WERI-Rb-1 (cell line): ENCODE results near the gene PROKR1.

Experiments
- DNase-seq: peaks from one replicate; pipeline ENCODE4 v3.0.0-alpha.2; 2020
- H3K27ac ChIP-seq: fragments of 250-450 bp; sonication (Bioruptor Pico); 2 replicates; pipeline ENCODE4 v1.5.1; 2020; ENCODE audit warnings: mild to moderate bottlenecking, moderate library complexity
- H3K27me3 ChIP-seq: fragments of 250-450 bp; sonication (Bioruptor Pico); 2 replicates; pipeline ENCODE4 v1.5.1; 2021; ENCODE audit warnings: mild to moderate bottlenecking, low read depth, moderate library complexity; ENCODE audit not compliant: insufficient read depth, severe bottlenecking
- H3K36me3 ChIP-seq: fragments of 250-450 bp; sonication (Bioruptor Pico); 2 replicates; pipeline ENCODE4 v1.5.1; 2020; ENCODE audit warnings: mild to moderate bottlenecking, moderate library complexity
- H3K4me3 ChIP-seq: 2 replicates; pipeline ENCODE4 v1.5.1; 2011; ENCODE audit warnings: low read depth, mild to moderate bottlenecking, control low read depth, low read length
- H3K9me3 ChIP-seq: fragments of 250-450 bp; sonication (Bioruptor Pico); 2 replicates; pipeline ENCODE4 v1.5.1; 2021; ENCODE audit warnings: mild to moderate bottlenecking, moderate library complexity; ENCODE audit not compliant: severe bottlenecking
- TF ChIP-seq, protein P1 (sequence below): IDR thresholded peaks from 2 replicates; pipeline ENCODE4 v1.5.1; 2011; ENCODE audit warnings: low read depth, mild to moderate bottlenecking, control low read depth, inconsistent platforms, low read length

The PROKR1 gene

DNA sequence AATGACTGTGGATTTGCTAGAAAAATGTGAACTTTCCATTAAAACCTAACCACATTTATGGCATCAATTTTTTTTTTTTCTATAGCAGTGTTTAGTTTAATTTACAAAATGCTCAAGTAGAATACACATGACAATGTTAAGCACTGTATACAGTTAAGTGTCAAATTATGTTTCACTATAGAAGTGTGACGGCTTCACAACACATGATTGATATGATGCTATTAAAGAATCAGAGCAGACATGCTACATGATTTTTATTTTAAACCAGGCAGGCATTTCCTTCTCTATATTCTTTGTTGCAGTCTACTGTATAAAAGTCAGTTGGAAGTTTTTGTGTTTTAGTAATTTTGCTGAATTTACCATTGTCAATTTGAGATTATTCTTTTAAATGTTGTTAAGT is 43.6 kb downstream of the PROKR1 start:
- no peaks in the 10 kb centered on the region for H3K36me3 ChIP-seq
- no peak overlapping the region for H3K27ac ChIP-seq
- no peak overlapping the region for H3K4me3 ChIP-seq
- TF ChIP-seq, protein P1, sequence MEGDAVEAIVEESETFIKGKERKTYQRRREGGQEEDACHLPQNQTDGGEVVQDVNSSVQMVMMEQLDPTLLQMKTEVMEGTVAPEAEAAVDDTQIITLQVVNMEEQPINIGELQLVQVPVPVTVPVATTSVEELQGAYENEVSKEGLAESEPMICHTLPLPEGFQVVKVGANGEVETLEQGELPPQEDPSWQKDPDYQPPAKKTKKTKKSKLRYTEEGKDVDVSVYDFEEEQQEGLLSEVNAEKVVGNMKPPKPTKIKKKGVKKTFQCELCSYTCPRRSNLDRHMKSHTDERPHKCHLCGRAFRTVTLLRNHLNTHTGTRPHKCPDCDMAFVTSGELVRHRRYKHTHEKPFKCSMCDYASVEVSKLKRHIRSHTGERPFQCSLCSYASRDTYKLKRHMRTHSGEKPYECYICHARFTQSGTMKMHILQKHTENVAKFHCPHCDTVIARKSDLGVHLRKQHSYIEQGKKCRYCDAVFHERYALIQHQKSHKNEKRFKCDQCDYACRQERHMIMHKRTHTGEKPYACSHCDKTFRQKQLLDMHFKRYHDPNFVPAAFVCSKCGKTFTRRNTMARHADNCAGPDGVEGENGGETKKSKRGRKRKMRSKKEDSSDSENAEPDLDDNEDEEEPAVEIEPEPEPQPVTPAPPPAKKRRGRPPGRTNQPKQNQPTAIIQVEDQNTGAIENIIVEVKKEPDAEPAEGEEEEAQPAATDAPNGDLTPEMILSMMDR = no peak
- H3K27me3 ChIP-seq = no peaks in the 10 kb centered on the region
- no peak for DNase-seq
- no peaks in the 10 kb centered on the region for H3K9me3 ChIP-seq

DNA sequence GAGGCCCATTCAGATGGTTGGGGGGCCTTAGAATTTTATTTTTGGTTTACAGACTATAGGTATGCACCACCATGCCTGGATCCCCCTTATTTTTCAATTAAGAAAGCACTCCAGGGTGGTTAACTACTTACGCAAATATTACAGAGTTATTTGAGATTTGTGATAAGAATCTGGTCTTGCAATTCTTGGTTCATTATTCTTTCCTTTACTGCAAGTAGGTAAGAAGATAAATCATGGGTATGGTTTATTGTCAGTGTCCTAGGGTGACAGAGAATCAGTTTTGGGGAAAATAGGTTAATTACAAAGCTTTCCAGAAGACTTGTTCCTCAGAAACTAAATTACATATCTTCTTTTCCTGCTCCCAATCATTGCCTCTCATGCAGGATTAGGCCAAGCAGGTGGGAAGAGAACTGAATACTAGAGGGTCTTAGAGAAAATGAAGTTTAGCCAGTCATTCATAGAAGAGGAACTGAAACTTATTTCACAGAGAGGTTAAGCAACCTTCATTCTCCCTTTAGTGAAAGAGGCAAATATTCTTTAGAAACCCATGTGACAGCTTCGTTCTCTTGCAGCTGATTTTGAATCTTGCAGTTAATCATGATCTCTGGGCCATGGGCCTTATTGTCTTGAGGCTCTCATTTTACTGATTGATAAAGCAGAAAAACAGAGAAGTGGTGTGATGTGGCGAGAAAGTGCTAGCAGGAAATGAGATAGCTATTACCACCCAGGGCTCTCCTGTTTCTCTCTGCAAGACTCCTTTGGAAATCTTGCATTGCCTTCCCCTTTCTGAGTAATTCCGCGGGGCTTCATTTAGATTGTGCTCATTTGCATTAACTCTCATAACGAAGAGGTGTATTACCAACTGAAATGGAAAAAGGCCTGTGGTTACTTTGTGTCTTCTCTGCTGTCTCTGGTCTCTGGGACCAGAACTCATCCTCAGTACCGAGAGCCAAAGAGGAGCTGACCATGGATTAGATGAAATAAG is 46.5 kb downstream of the PROKR1 start:
- Histone ChIP-seq H3K36me3 (no peaks in the 10 kb centered on the region), H3K27me3 (no peaks in the 10 kb centered on the region), H3K27ac (no peak overlapping the region), H3K9me3 (no peaks in the 10 kb centered on the region), H3K4me3 (no peak overlapping the region)
- DNase-seq = no peak
- TF ChIP-seq, protein P1 = no peak

DNA sequence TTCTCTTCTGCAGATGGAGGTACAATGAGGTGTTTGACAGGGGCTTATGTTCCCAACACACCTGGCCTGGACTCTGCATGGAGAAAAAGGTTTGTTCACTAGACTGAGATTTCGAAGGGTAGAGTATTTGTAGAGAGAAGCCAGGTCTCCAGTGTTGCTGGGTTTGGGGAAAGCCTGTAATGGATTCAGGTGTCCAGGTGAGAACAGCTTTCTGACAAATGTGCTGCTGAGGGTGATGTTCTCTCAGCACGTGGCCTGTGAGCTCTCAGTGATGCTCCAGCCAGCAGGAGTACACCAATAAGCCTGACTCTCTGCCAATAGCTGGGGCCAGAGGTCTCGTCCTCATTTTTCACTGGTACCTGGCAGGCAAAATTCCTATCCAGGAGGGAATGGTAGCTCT is 47.5 kb downstream of the PROKR1 start:
- Histone ChIP-seq H3K36me3 (no peaks in the 10 kb centered on the region), H3K27me3 (no peaks in the 10 kb centered on the region), H3K4me3 (no peak overlapping the region), H3K9me3 (no peaks in the 10 kb centered on the region), H3K27ac (no peak overlapping the region)
- TF ChIP-seq, protein P1 = no peak
- DNase-seq = no peak

DNA sequence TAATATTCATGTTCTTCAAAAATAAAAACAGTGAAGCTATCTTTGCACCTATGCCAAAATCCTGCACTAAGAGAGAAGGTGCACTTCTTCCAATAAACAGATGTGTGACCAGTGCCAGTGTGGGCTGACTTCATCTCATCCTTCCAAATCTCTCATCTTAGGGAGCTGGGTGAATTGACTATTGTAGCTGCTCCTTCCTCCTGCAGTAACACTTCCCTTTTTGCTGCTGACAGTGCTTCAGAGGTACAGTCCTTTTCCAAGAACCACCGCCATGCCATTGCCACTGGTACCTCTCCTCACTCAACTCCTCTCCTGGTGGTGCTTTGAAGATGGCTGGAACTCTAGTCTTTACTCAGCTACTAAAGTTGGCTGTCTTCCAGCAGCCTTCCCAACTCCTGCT is 49.1 kb downstream of the PROKR1 start:
- TF ChIP-seq, protein P1 = no peak
- H3K27ac ChIP-seq = no peak overlapping the region

DNA sequence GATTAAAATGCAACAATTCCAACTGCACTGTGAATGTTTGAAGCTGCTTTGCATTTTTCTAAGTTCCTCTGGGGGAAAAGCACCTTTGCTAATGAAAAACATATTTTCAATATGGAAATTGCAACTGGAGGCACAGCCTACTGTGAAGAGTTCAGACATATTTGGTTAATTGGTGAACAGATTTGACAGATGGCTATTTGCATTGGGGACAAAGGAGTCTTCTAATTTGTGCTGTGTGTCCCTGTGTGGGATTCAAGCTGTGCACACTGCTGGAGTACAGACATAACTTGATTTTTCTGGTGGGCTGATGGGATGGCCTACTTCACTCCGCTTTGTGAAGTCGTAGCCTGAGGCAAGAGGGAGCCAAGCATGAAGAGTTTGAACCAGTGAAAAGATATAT is 50.6 kb downstream of the PROKR1 start:
- Histone ChIP-seq H3K27me3 (no peaks in the 10 kb centered on the region), H3K9me3 (no peaks in the 10 kb centered on the region), H3K36me3 (no peaks in the 10 kb centered on the region), H3K27ac (no peak overlapping the region), H3K4me3 (no peak overlapping the region)
- TF ChIP-seq, protein P1 = no peak
- DNase-seq = no peak

More for the DNA sequence above, 49.1 kb downstream of the PROKR1 start:
- Histone ChIP-seq H3K36me3 (no peaks in the 10 kb centered on the region), H3K9me3 (no peaks in the 10 kb centered on the region), H3K4me3 (no peak overlapping the region), H3K27me3 (no peaks in the 10 kb centered on the region)
- no peak for DNase-seq
